H9 (cell line): ENCODE results near the gene NALCN. TPM values are rescaled to one million over a fixed set of nuclear protein-coding genes. Genes with fewer than 3 reads are reported as not detected.

Source experiments
- DNase-seq: peaks from one replicate; pipeline ENCODE4 v3.0.0-alpha.2; 2017
- H2AFZ ChIP-seq: one replicate; pipeline ENCODE4 v1.6.1; 2013; ENCODE audit warnings: mild to moderate bottlenecking, low read length, control low read depth, moderate library complexity
- H2AK5ac ChIP-seq: 2 replicates; pipeline ENCODE4 v1.6.1; 2013; ENCODE audit warnings: low read length, control low read depth, mixed read lengths; ENCODE audit not compliant: insufficient read length
- H2BK120ac ChIP-seq: one replicate; pipeline ENCODE4 v1.6.1; 2013; ENCODE audit warnings: low read depth, mild to moderate bottlenecking, low read length, control low read depth, inconsistent platforms; ENCODE audit not compliant: poor library complexity, severe bottlenecking
- H2BK12ac ChIP-seq: 2 replicates; pipeline ENCODE4 v1.6.1; 2013; ENCODE audit warnings: low read length, control low read depth, mixed read lengths, low read depth; ENCODE audit not compliant: insufficient read length
- H2BK15ac ChIP-seq: 2 replicates; pipeline ENCODE4 v1.6.1; 2013; ENCODE audit warnings: low read depth, low read length, control low read depth
- H2BK20ac ChIP-seq: one replicate; pipeline ENCODE4 v1.6.1; 2013; ENCODE audit warnings: low read depth, mild to moderate bottlenecking, low read length, control low read depth, inconsistent platforms; ENCODE audit not compliant: poor library complexity, severe bottlenecking
- H2BK5ac ChIP-seq: 2 replicates; pipeline ENCODE4 v1.6.1; 2013; ENCODE audit warnings: low read length, control low read depth, mixed read lengths; ENCODE audit not compliant: insufficient read length
- H3K14ac ChIP-seq: 2 replicates; pipeline ENCODE4 v1.6.1; 2013; ENCODE audit warnings: low read length, control low read depth; ENCODE audit not compliant: insufficient read depth
- H3K18ac ChIP-seq: 2 replicates; pipeline ENCODE4 v1.6.1; 2013; ENCODE audit warnings: low read depth, mild to moderate bottlenecking, mixed read lengths, low read length, control low read depth; ENCODE audit not compliant: insufficient read length
- H3K23ac ChIP-seq: 2 replicates; pipeline ENCODE4 v1.6.1; 2013; ENCODE audit warnings: low read length, control low read depth, mixed read lengths, low read depth; ENCODE audit not compliant: insufficient read length
- H3K23me2 ChIP-seq: 2 replicates; pipeline ENCODE4 v1.6.1; 2013; ENCODE audit warnings: low read depth, mild to moderate bottlenecking, mixed read lengths, low read length, control low read depth; ENCODE audit not compliant: insufficient read length, poor library complexity, severe bottlenecking
- H3K27ac ChIP-seq: 2 replicates; pipeline ENCODE4 v1.5.1; 2013; ENCODE audit warnings: low read length, control low read depth, mixed read lengths, low read depth; ENCODE audit not compliant: insufficient read length
- H3K27me3 ChIP-seq: 2 replicates; pipeline ENCODE4 v1.6.1; 2013; ENCODE audit warnings: low read length, control low read depth, inconsistent platforms; ENCODE audit not compliant: insufficient read depth
- H3K4ac ChIP-seq: 2 replicates; pipeline ENCODE4 v1.6.1; 2013; ENCODE audit warnings: low read depth, mild to moderate bottlenecking, control low read depth, inconsistent platforms, low read length, moderate library complexity
- H3K4me1 ChIP-seq: 2 replicates; pipeline ENCODE4 v1.6.1; 2013; ENCODE audit warnings: low read length, control low read depth, inconsistent platforms; ENCODE audit not compliant: insufficient read depth
- H3K4me2 ChIP-seq: 2 replicates; pipeline ENCODE4 v1.6.1; 2013; ENCODE audit warnings: low read length, control low read depth, mixed read lengths; ENCODE audit not compliant: insufficient read length, insufficient read depth
- H3K56ac ChIP-seq: 2 replicates; pipeline ENCODE4 v1.6.1; 2013; ENCODE audit warnings: low read depth, mild to moderate bottlenecking, mixed read lengths, low read length, control low read depth; ENCODE audit not compliant: insufficient read length
- H3K79me1 ChIP-seq: 2 replicates; pipeline ENCODE4 v1.6.1; 2013; ENCODE audit warnings: low read depth, mild to moderate bottlenecking, moderate library complexity, low read length, control low read depth, inconsistent platforms; ENCODE audit not compliant: insufficient read depth, poor library complexity, severe bottlenecking
- H3K79me2 ChIP-seq: 2 replicates; pipeline ENCODE4 v1.6.1; 2013; ENCODE audit warnings: low read length, control low read depth, inconsistent platforms; ENCODE audit not compliant: insufficient read depth
- H3K9ac ChIP-seq: 2 replicates; pipeline ENCODE4 v1.6.1; 2013; ENCODE audit warnings: low read length, control low read depth, mixed read lengths; ENCODE audit not compliant: insufficient read length; ENCODE audit errors: extremely low read depth
- H3K9me3 ChIP-seq: one replicate; pipeline ENCODE4 v1.6.1; 2013; ENCODE audit warnings: low read depth, low read length, inconsistent platforms; ENCODE audit not compliant: control insufficient read depth
- H3T11ph ChIP-seq: one replicate; pipeline ENCODE4 v1.6.1; 2013; ENCODE audit warnings: mild to moderate bottlenecking, low read length, control low read depth, inconsistent platforms
- H4K20me1 ChIP-seq: one replicate; pipeline ENCODE4 v1.6.1; 2013; ENCODE audit not compliant: control insufficient read depth, insufficient read length, insufficient read depth
- H4K5ac ChIP-seq: 2 replicates; pipeline ENCODE4 v1.6.1; 2013; ENCODE audit warnings: low read depth, mild to moderate bottlenecking, mixed read lengths, low read length, control low read depth; ENCODE audit not compliant: insufficient read length
- H4K8ac ChIP-seq: replicated peaks from 2 replicates; pipeline ENCODE4 v1.6.1; 2013; ENCODE audit warnings: low read length, control low read depth, mixed read lengths, low read depth; ENCODE audit not compliant: insufficient read length
- H4K91ac ChIP-seq: 2 replicates; pipeline ENCODE4 v1.6.1; 2013; ENCODE audit warnings: low read depth, mild to moderate bottlenecking, moderate library complexity, mixed read lengths, low read length, control low read depth; ENCODE audit not compliant: insufficient read length
- H3K27ac Mint-ChIP-seq, 3 experiments: 2 replicates in 2 of 3; 3 replicates in 1 of 3; pipeline ENCODE4 v1.8.0; 2020 to 2021; ENCODE audit warnings: mixed read lengths in 3 of 3, mild to moderate bottlenecking in 1 of 3, moderate library complexity in 1 of 3
- H3K27me3 Mint-ChIP-seq: 2 replicates; pipeline ENCODE4 v1.8.0; 2021; ENCODE audit warnings: low read depth, mild to moderate bottlenecking, moderate library complexity, mixed read lengths
- H3K36me3 Mint-ChIP-seq, 3 experiments: 2 replicates in 2 of 3; 3 replicates in 1 of 3; pipeline ENCODE4 v1.8.0; 2020 to 2021; ENCODE audit warnings: low read depth in 3 of 3, mixed read lengths in 3 of 3; ENCODE audit not compliant: insufficient read depth in 1 of 3
- H3K4me1 Mint-ChIP-seq, 2 experiments: 2 replicates each; pipeline ENCODE4 v1.8.0; 2020; ENCODE audit warnings: mixed read lengths in 2 of 2
- H3K4me3 Mint-ChIP-seq, 2 experiments: 2 replicates in 1 of 2; 3 replicates in 1 of 2; pipeline ENCODE4 v1.8.0; 2020 to 2021; ENCODE audit warnings: mild to moderate bottlenecking in 2 of 2, mixed read lengths in 2 of 2, moderate library complexity in 1 of 2
- H3K9me3 Mint-ChIP-seq, 2 experiments: 2 replicates in 1 of 2; 3 replicates in 1 of 2; pipeline ENCODE4 v1.8.0; 2020; ENCODE audit warnings: mild to moderate bottlenecking in 2 of 2, mixed read lengths in 2 of 2, moderate library complexity in 1 of 2
- CTCF ChIP-seq: fragments of 200-600 bp; sonication (generic); conservative IDR thresholded peaks from 3 replicates; pipeline ENCODE4 v1.8.0; 2021; ENCODE audit warnings: antibody characterized with exemption, mild to moderate bottlenecking
- WGBS: extraction: QIAGEN DNeasy Blood & Tissue Kit; methylation state at CpG from one replicate; pipeline ENCODE4 v1.1.7; 2013; ENCODE audit warnings: missing lambda C conversion rate, low lambda C conversion rate, mixed read lengths; ENCODE audit not compliant: insufficient read length; ENCODE audit errors: extremely low coverage; 5-methylcytosine and 5-hydroxymethylcytosine counted together
- total RNA-seq: library from RNA; stranded (reverse); gene quantifications from 2 replicates; pipeline ENCODE4 v1.2.1, GENCODE V29; 2021

The NALCN gene
- total RNA-seq, 1 experiment from 2014 or later = 0.09 TPM

DNA sequence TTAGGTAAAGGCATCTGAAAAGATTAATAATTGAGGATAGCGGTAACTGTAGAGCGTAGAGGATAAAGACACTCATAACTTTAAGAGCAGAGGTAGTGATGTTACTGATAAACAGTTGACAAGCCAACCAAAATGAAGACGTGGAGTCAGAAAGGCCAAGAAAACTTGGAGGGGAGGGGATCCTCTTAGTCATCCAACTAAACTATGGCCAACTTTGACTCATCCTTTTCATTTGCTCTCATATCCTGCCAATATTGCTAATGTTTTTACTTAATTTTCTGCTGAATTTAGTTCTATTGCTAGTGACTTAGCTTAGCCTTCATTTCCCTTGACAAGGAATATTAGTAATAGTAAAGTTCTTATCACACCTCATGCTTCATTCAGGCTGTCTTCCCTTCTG is 49.6 kb upstream of the NALCN start:
- Mint-ChIP-seq H3K9me3 (0 out of 5 replicates have a peak, but pooled peaks cover 0 to under 1% of the 10 kb centered on the region in 2 experiments), H3K27ac (no peak overlapping the region), H3K36me3 (no peaks in the 10 kb centered on the region), H3K27me3 (no peaks in the 10 kb centered on the region), H3K4me1 (no peaks in the 10 kb centered on the region), H3K4me3 (no peak overlapping the region)
- WGBS = 100% methylated on average over 2 of the region's 3 CpGs
- H3K27me3 ChIP-seq = no peaks in the 10 kb centered on the region
- H4K5ac ChIP-seq = no peak overlapping the region
- no peak for TF ChIP-seq CTCF
- no peak overlapping the region for H2AFZ ChIP-seq
- H2BK20ac ChIP-seq = no peak overlapping the region
- no peak overlapping the region for H2BK120ac ChIP-seq
- H3T11ph ChIP-seq = no peak overlapping the region
- no peak overlapping the region for H2BK15ac ChIP-seq
- H3K79me1 ChIP-seq = no peaks in the 10 kb centered on the region
- no peaks in the 10 kb centered on the region for H4K20me1 ChIP-seq
- H3K27ac ChIP-seq = no peak overlapping the region
- no peaks in the 10 kb centered on the region for H3K23me2 ChIP-seq
- no peak overlapping the region for H3K23ac ChIP-seq
- DNase-seq = no peak
- H3K56ac ChIP-seq = no peak overlapping the region
- no peak overlapping the region for H3K9ac ChIP-seq
- no peak overlapping the region for H3K4ac ChIP-seq
- H2AK5ac ChIP-seq = no peak overlapping the region
- H3K14ac ChIP-seq = no peak overlapping the region
- H3K18ac ChIP-seq = no peak overlapping the region
- H2BK12ac ChIP-seq = no peak overlapping the region
- no peak overlapping the region for H4K91ac ChIP-seq
- H3K4me2 ChIP-seq = no peak overlapping the region
- no peak overlapping the region for H4K8ac ChIP-seq
- no peaks in the 10 kb centered on the region for H3K4me1 ChIP-seq
- H2BK5ac ChIP-seq = no peak overlapping the region
- H3K79me2 ChIP-seq = no peaks in the 10 kb centered on the region
- no peaks in the 10 kb centered on the region for H3K9me3 ChIP-seq
